Ovary (tissue), 9 donors: ENCODE measurements around the gene SMIM7. TPM values are rescaled to one million over a fixed set of nuclear protein-coding genes. Genes with fewer than 3 reads are reported as not detected.
A peak's percentile ranks its signal among the peaks of the same experiment; 100 is the strongest.
"Not testable (repeated sequence)": the region's sequence is repeated elsewhere in the genome, so short reads cannot be mapped to it uniquely, and the experiment has no call there.

Source experiments
- DNase-seq, 5 donors: peaks; one replicate each; pipeline ENCODE4 v3.0.0-alpha.2; 2019 to 2020
- H3K27ac ChIP-seq, 2 donors: fragments of 200-600 bp; one replicate each; pipeline versions ENCODE4 v1.5.1 to v1.8.0; 2019 to 2022
- H3K27me3 ChIP-seq: fragments of 200-600 bp; one replicate; pipeline ENCODE4 v1.8.0; 2022
- H3K36me3 ChIP-seq: fragments of 200-600 bp; sonication (generic); one replicate; pipeline ENCODE4 v1.5.1; 2019
- H3K4me1 ChIP-seq: one replicate; pipeline ENCODE4 v1.8.1; 2013; ENCODE audit warnings: mild to moderate bottlenecking, moderate library complexity; ENCODE audit not compliant: insufficient read depth
- H3K4me3 ChIP-seq: fragments of 200-600 bp; sonication (generic); one replicate; pipeline ENCODE4 v1.5.1; 2017
- H3K9me3 ChIP-seq, 2 donors: fragments of 200-600 bp in 1 of 2; sonication (generic) in 1 of 2; one replicate each; pipeline versions ENCODE4 v1.5.1 to v1.8.1; 2013 to 2019; ENCODE audit warnings: mild to moderate bottlenecking in 1 of 2, moderate library complexity in 1 of 2
- CTCF ChIP-seq, 3 donors: fragments of 450-650 bp in 2 of 3; fragments of 200-600 bp in 1 of 3; IDR thresholded peaks; one replicate each; pipeline versions ENCODE4 v1.5.1 to v1.8.0; 2016 to 2022; ENCODE audit warnings: antibody characterized with exemption in 3 of 3, mild to moderate bottlenecking in 1 of 3
- EP300 ChIP-seq: sonication (generic); formaldehyde crosslinking; IDR thresholded peaks from one replicate; pipeline ENCODE4 v1.6.1; 2017; ENCODE audit warnings: antibody characterized with exemption
- POLR2A ChIP-seq: fragments of 450-650 bp; IDR thresholded peaks from one replicate; pipeline ENCODE4 v1.6.1; 2017; ENCODE audit warnings: antibody characterized with exemption, mild to moderate bottlenecking, moderate library complexity
- WGBS, 3 donors: extraction: QIAGEN DNeasy Blood & Tissue Kit in 1 of 3; methylation state at CpG; one replicate each; pipeline versions ENCODE4 v1.1.5 to v1.1.7; 2013 to 2017; 5-methylcytosine and 5-hydroxymethylcytosine counted together
- intact Hi-C, 4 donors: fragments of 100-400 bp; cut with DNase I; formaldehyde crosslinking; loops; one replicate each; pipeline versions ENCODE4 v1.11.0 to v1.15.1; 2022 to 2023
- polyA plus RNA-seq, 2 donors: library from polyadenylated mRNA; stranded (reverse); fragments of 200-250 nt in 1 of 2; fragments of 350-450 nt in 1 of 2; fragmentation: Illumina TruSeq in 1 of 2; extraction: RNeasy Lipid Tissue Mini Kit (QIAGEN cat#74804) in 1 of 2; gene quantifications; one replicate each; pipeline ENCODE4 v1.2.3, GENCODE V29; 2013 to 2014
- total RNA-seq, 7 donors: library from RNA; depleted of rRNA in 2 of 7; stranded (reverse); fragments of >200 nt in 2 of 7; fragmentation: NEBNext Ultra II Directional in 3 of 7; extraction: Animal tissue kit (Norgen Biotek cat#: 25700) in 3 of 7; gene quantifications; one replicate each; pipeline versions ENCODE4 v1.1.0 to v1.2.4, GENCODE V29; 2016 to 2023
- donor health status: DM: no; HTN: no; CAD: no; lungs with moderate emphysema.
- donor health status: DM: no; HTN: no; CAD: no.
- donor health status: Bipolar disorder and iron deficiency.
- donor health status: DM: yes; HTN: yes; CAD: no.
- donor health status: DM: no; HTN: no; CAD: no.
- donor health status: DM: yes; HTN: yes; CAD: no.

SMIM7 gene
- total and polyA plus RNA-seq, 9 donors, result 59.1 to 123 (median 72.6) TPM

DNA sequence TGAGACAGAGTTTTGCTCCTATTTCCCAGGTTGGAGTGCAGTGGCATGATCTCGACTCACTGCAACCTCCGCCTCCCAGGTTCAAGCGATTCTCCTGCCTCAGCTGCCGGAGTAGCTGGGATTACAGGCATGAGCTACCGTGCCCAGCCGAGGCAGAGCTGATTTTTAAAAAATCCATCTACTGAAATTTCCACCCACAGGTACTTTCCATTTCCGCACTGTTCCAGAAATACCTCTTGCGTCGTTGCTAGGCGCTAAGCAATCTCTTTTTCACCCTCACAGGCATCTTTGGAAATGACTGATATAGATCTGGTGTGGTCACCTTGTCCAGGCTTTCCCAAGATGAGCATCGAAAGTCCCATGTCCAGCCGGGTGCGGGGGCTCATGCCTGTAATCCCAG is 10.3 kb upstream of the SMIM7 start:
- DNase-seq, result no peak
- no peak for TF ChIP-seq EP300
- no peak for TF ChIP-seq CTCF (IDR thresholded peaks at IDR 0.05)
- TF ChIP-seq POLR2A, result no peak
- Histone ChIP-seq H3K36me3 (no peaks in the 10 kb centered on the region), H3K27ac (no peak overlapping the region), H3K27me3 (no peaks in the 10 kb centered on the region), H3K9me3 (no peaks in the 10 kb centered on the region), H3K4me1 (no peaks in the 10 kb centered on the region), H3K4me3 (no peak overlapping the region)
- 95 to 96% (median 95%) methylated on average over 13 of the region's 13 CpGs for WGBS, 3 donors
- intact Hi-C loops, result no loop called here

DNA sequence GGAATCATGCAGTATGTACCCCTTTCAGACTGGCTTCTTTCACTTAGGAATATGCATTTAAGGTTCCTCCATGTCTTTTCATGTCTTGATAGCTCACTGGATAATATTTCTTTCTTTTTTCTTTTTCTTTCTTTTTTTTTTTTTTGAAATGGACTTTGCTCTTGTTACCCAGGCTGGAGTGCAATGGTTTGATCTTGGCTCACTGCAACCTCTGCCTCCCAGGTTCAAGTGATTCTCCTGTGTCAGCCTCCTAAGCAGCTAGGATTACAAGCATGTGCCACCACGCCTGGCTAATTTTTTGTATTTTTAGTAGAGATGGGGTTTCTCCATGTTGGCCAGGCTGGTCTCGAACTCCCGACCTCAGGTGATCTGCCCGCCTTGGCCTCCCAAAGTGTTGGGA is 8.8 kb upstream of the SMIM7 start:
- H3K27me3 ChIP-seq, H3K27ac ChIP-seq, DNase-seq, H3K36me3 ChIP-seq, H3K4me3 ChIP-seq, intact Hi-C loops, H3K9me3 ChIP-seq, H3K4me1 ChIP-seq: not testable (repeated sequence)
- 95 to 97% (median 95%) methylated on average over 4 of the region's 4 CpGs for WGBS, 3 donors

DNA sequence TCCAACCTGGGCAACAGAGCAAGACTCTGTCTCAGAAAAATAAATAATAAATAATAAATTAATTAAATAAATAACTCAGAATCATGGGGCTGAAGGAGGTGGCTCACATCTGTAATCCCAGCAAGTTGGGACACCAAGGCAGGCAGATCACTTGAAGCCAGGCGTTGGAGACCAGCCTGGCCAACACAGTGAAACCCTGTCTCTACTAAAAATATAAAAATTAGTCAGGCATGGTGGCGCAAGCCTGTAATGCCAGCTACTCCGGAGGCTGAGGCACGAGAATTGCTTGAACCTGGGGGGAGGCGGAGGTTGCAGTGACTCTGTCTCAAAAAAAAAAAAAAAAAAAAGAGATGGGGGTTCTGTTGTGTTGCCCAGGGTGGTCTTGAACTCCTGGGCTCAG is 8.2 kb upstream of the SMIM7 start:
- DNase-seq, result no peak
- Histone ChIP-seq H3K4me3 (no peak overlapping the region), H3K36me3 (no peaks in the 10 kb centered on the region), H3K4me1 (no peaks in the 10 kb centered on the region), H3K9me3 (no peaks in the 10 kb centered on the region), H3K27me3 (no peaks in the 10 kb centered on the region), H3K27ac (no peak overlapping the region)
- TF ChIP-seq EP300 (no peak), CTCF (IDR thresholded peaks at IDR 0.05) (no peak), POLR2A (no peak)
- WGBS, 3 donors, result 92 to 96% (median 95%) methylated on average over 5 of the region's 5 CpGs
- intact Hi-C loops, result no loop called here

DNA sequence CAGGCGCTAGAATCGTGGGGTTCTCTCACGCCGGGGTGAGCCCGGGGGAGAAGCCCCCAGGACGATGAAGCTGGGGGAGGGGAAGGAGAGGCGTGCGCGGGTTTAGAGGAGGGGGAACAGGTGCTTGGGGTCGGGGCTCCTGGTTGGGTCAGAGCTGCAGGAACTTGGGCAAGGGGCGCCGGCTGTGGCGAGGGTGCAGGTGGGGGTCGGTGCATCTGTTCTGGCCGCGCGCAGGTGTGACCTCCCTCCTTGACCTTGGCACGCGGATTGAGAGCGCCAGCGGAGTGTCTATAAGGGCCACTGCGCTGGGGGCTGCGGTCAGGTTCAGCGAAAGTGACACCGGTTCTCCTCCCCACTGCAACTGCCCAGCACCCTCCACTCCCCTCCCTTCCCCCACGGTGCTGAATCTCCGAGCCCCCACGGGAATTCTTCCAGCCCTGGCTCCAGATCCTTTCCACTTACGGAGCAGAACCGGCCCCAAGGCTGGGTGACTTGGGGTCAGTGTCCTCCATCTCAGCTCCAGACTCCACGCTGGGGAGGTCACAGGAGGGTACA is 1.6 kb upstream of the SMIM7 start:
- intact Hi-C loops, result no loop called here
- peak; percentile 34 to 65 (median 56) for DNase-seq

More for the DNA sequence above, 1.6 kb upstream of the SMIM7 start:
- H3K27me3 ChIP-seq, result no peaks in the 10 kb centered on the region
- WGBS, 3 donors, result 1 to 3% (median 2%) methylated on average over 21 to 31 of the region's 31 CpGs
- H3K4me3 ChIP-seq, result peak overlapping the region; percentile 80
- no peaks in the 10 kb centered on the region for H3K9me3 ChIP-seq
- TF ChIP-seq CTCF (IDR thresholded peaks at IDR 0.05) (no peak), POLR2A (no peak), EP300 (no peak)
- H3K27ac ChIP-seq, result no peak overlapping the region
- H3K36me3 ChIP-seq, result no peaks in the 10 kb centered on the region
- H3K4me1 ChIP-seq, result peaks cover 11% of the 10 kb centered on the region
